OCI-LY7 (cell line): ENCODE data around the gene ZFYVE28. TPM values are rescaled to one million over a fixed set of nuclear protein-coding genes. Genes with fewer than 3 reads are reported as not detected.

Source experiments
- BruUV-seq: library from RNA; stranded (reverse); fragments of 400-500 nt; replicated peaks from 2 replicates; lab custom pipeline; 2021; lab: Mats Ljungman, UMichigan
- CTCF ChIA-PET: fragments of 300-600 bp; sonication (Branson Sonifier 250); formaldehyde crosslinking; loops from one replicate; lab custom pipeline; 2022; ENCODE audit warnings: antibody characterized with exemption; ENCODE audit not compliant: unreplicated experiment; lab: Charles Lee
- POLR2A ChIA-PET: fragments of 300-600 bp; sonication (Branson Sonifier 250); formaldehyde crosslinking; loops from one replicate; lab custom pipeline; 2022; ENCODE audit warnings: antibody characterized with exemption; lab: Charles Lee
- DNase-seq: peaks from one replicate; pipeline ENCODE4 v3.0.0-alpha.2; 2015; ENCODE audit warnings: low spot score
- H2AFZ ChIP-seq: fragments of 200-600 bp; sonication (generic), shearing (Covaris generic); 2 replicates; pipeline ENCODE4 v1.6.1; 2014; ENCODE audit warnings: mild to moderate bottlenecking, antibody characterized with exemption, low read length, moderate library complexity
- H3K27ac ChIP-seq: fragments of 200-600 bp; sonication (generic); 2 replicates; pipeline ENCODE4 v1.5.1; 2014; ENCODE audit warnings: mixed run types, low read depth, mild to moderate bottlenecking, moderate library complexity, low read length, inconsistent platforms; ENCODE audit not compliant: poor library complexity, severe bottlenecking
- H3K36me3 ChIP-seq: fragments of 200-600 bp; sonication (generic); 2 replicates; pipeline ENCODE4 v1.6.1; 2014; ENCODE audit warnings: mild to moderate bottlenecking, antibody characterized with exemption, low read length, moderate library complexity, mixed read lengths; ENCODE audit not compliant: insufficient read depth
- H3K4me1 ChIP-seq: fragments of 200-600 bp; sonication (generic); 2 replicates; pipeline ENCODE4 v1.5.1; 2014; ENCODE audit warnings: mild to moderate bottlenecking, low read length; ENCODE audit not compliant: insufficient read depth, poor library complexity, severe bottlenecking
- H3K4me2 ChIP-seq: fragments of 200-600 bp; sonication (generic); 2 replicates; pipeline ENCODE4 v1.6.1; 2014; ENCODE audit warnings: mild to moderate bottlenecking, low read length
- H3K4me3 ChIP-seq: fragments of 200-600 bp; sonication (generic); 2 replicates; pipeline ENCODE4 v1.5.1; 2014; ENCODE audit warnings: mild to moderate bottlenecking, low read depth, low read length; ENCODE audit not compliant: poor library complexity, severe bottlenecking
- H3K79me2 ChIP-seq: fragments of 200-600 bp; sonication (generic); 2 replicates; pipeline ENCODE4 v1.6.1; 2016; ENCODE audit warnings: low read depth, mild to moderate bottlenecking, low read length, moderate library complexity, mixed read lengths; ENCODE audit not compliant: insufficient read depth
- H3K9me2 ChIP-seq: fragments of 200-600 bp; sonication (generic); 2 replicates; pipeline ENCODE4 v1.6.1; 2016; ENCODE audit warnings: mild to moderate bottlenecking, low read length, mixed read lengths; ENCODE audit not compliant: insufficient read depth
- H3K9me3 ChIP-seq: fragments of 200-600 bp; sonication (generic); 2 replicates; pipeline ENCODE4 v1.6.1; 2014; ENCODE audit warnings: mild to moderate bottlenecking, mixed run types, low read length, mixed read lengths
- H4K20me1 ChIP-seq: fragments of 200-600 bp; sonication (generic); 2 replicates; pipeline ENCODE4 v1.6.1; 2014; ENCODE audit warnings: mild to moderate bottlenecking, antibody characterized with exemption, low read length, moderate library complexity, mixed read lengths; ENCODE audit not compliant: insufficient read depth
- CTCF ChIP-seq: fragments of 200-600 bp; sonication (generic); conservative IDR thresholded peaks from 2 replicates; pipeline ENCODE4 v1.5.1; 2014; ENCODE audit warnings: mild to moderate bottlenecking, antibody characterized with exemption, low read length, moderate library complexity, mixed read lengths
- EZH2phosphoT487 ChIP-seq: fragments of 200-600 bp; sonication (generic); IDR thresholded peaks from 2 replicates; pipeline ENCODE4 v1.6.1; 2018; ENCODE audit warnings: low read depth, borderline replicate concordance, mild to moderate bottlenecking, mixed run types, antibody characterized with exemption, low read length, moderate library complexity, mixed read lengths
- intact Hi-C: fragments of 100-400 bp; cut with micrococcal nuclease; formaldehyde crosslinking; loops from one replicate; pipeline ENCODE4 v1.10.0; 2022; ENCODE audit not compliant: unreplicated experiment
- total RNA-seq, 2 experiments: library from RNA; depleted of rRNA in 1 of 2; stranded (reverse); fragments of >200 nt in 1 of 2; shearing (Covaris generic) in 1 of 2; gene quantifications; 2 replicates each; pipeline ENCODE4 v1.2.3, GENCODE V29; 2014 to 2022

The ZFYVE28 gene
- total RNA-seq, 2 experiments from 2014 or later, result 0.32 TPM; not detected in 1

- ChIA-PET CTCF (no interaction called here), POLR2A (no interaction called here)
- Histone ChIP-seq H4K20me1 (no peaks in the 10 kb centered on the region), H3K4me2 (no peak overlapping the region), H3K9me3 (no peaks in the 10 kb centered on the region), H2AFZ (no peak overlapping the region), H3K4me1 (peaks cover 24% of the 10 kb centered on the region), H3K9me2 (no peaks in the 10 kb centered on the region), H3K4me3 (no peak overlapping the region), H3K79me2 (no peaks in the 10 kb centered on the region), H3K27ac (no peak overlapping the region), H3K36me3 (no peaks in the 10 kb centered on the region)
- DNase-seq, result no peak
- BruUV-seq, result no TSS peak
- intact Hi-C loops, result no loop called here
- TF ChIP-seq EZH2phosphoT487 (no peak), CTCF (no peak)
Measured at GRCh38 chr4:2390146-2390545, 28.3 kb downstream of the ZFYVE28 start.

- ChIA-PET CTCF (no interaction called here), POLR2A (no interaction called here)
- TF ChIP-seq EZH2phosphoT487, result no peak
- TF ChIP-seq CTCF, result no peak
- intact Hi-C loops, result no loop called here
- BruUV-seq, result no TSS peak
- H3K27ac ChIP-seq, result no peak overlapping the region
- no peaks in the 10 kb centered on the region for H3K9me3 ChIP-seq
- no peaks in the 10 kb centered on the region for H3K9me2 ChIP-seq
- no peak for DNase-seq
- peaks cover 24% of the 10 kb centered on the region for H3K4me1 ChIP-seq
- H2AFZ ChIP-seq, result no peak overlapping the region
- no peaks in the 10 kb centered on the region for H4K20me1 ChIP-seq
- H3K4me3 ChIP-seq, result no peak overlapping the region
- H3K4me2 ChIP-seq, result no peak overlapping the region
- no peaks in the 10 kb centered on the region for H3K36me3 ChIP-seq
- no peaks in the 10 kb centered on the region for H3K79me2 ChIP-seq
Measured at GRCh38 chr4:2389691-2390090, 28.8 kb downstream of the ZFYVE28 start.

GRCh38 chr4:2388429-2389182 is 29.8 kb downstream of the ZFYVE28 start:
- Histone ChIP-seq H3K4me3 (no peak overlapping the region), H3K27ac (no peak overlapping the region), H3K4me2 (no peak overlapping the region), H4K20me1 (no peaks in the 10 kb centered on the region), H3K4me1 (peaks cover 18% of the 10 kb centered on the region), H3K79me2 (no peaks in the 10 kb centered on the region), H3K36me3 (no peaks in the 10 kb centered on the region), H2AFZ (no peak overlapping the region), H3K9me3 (no peaks in the 10 kb centered on the region), H3K9me2 (no peaks in the 10 kb centered on the region)
- no TSS peak for BruUV-seq
- DNase-seq, result no peak
- intact Hi-C loops, result no loop called here
- POLR2A ChIA-PET, result interaction anchor here (0.7 kb wide), 1 partner anchor 14 kb away, joined by 3 read pairs; no protein-coding TSS in a partner anchor
- CTCF ChIA-PET, result no interaction called here
- no peak for TF ChIP-seq EZH2phosphoT487
